Mammary epithelial cell (primary cell): ENCODE results near the gene NFKBIZ.
"Not testable (repeated sequence)": the region's sequence is repeated elsewhere in the genome, so short reads cannot be mapped to it uniquely, and the experiment has no call there.

Experiments used
- EZH2 ChIP-seq: IDR thresholded peaks from 2 replicates; pipeline ENCODE4 v1.6.1; 2012; ENCODE audit warnings: low read length, inconsistent platforms, borderline replicate concordance
- TF ChIP-seq, protein P1 (sequence below), 2 donors: IDR thresholded peaks in 1 of 2; conservative IDR thresholded peaks in 1 of 2; 2 replicates each; pipeline ENCODE4 v1.5.1; 2011 to 2012; ENCODE audit warnings: inconsistent platforms in 2 of 2, low read length in 2 of 2, mild to moderate bottlenecking in 2 of 2, control low read depth in 1 of 2, low read depth in 1 of 2; ENCODE audit not compliant: insufficient read depth in 1 of 2; ENCODE audit errors: extremely low read depth in 1 of 2

DNA sequence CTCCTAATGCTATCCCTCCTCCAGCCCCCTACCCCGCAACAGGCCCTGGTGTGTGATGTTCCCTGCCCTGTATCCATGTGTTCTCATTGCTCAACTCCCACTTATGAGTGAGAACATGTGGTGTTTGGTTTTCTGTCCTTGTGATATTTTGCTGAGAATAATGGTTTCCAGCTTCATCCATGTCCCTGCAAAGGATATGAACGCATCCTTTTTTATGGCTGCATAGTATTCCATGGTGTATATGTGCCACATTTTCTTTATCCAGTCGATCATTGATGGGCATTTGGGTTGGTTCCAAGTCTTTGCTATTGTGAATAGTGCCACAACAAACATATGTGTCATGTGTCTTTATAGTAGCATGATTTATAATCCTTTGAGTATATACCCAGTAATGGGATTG lies 36.3 kb downstream of the NFKBIZ start:
- TF ChIP-seq, protein P1, sequence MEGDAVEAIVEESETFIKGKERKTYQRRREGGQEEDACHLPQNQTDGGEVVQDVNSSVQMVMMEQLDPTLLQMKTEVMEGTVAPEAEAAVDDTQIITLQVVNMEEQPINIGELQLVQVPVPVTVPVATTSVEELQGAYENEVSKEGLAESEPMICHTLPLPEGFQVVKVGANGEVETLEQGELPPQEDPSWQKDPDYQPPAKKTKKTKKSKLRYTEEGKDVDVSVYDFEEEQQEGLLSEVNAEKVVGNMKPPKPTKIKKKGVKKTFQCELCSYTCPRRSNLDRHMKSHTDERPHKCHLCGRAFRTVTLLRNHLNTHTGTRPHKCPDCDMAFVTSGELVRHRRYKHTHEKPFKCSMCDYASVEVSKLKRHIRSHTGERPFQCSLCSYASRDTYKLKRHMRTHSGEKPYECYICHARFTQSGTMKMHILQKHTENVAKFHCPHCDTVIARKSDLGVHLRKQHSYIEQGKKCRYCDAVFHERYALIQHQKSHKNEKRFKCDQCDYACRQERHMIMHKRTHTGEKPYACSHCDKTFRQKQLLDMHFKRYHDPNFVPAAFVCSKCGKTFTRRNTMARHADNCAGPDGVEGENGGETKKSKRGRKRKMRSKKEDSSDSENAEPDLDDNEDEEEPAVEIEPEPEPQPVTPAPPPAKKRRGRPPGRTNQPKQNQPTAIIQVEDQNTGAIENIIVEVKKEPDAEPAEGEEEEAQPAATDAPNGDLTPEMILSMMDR (conservative IDR thresholded peaks at IDR 0.05 in 1 of 2, IDR thresholded peaks at IDR 0.05 in 1 of 2; ENCODE audit: extremely low read depth in 1 of 2, insufficient read depth in 1 of 2, low read depth in 1 of 2, low read length in 2 of 2) = not testable (repeated sequence)
- not testable (repeated sequence) for TF ChIP-seq EZH2
